Measurements from ENCODE around the gene TSEN2.
"Not testable (repeated sequence)": the region's sequence is repeated elsewhere in the genome, so short reads cannot be mapped to it uniquely, and the experiment has no call there.

TSEN2 gene

DNA sequence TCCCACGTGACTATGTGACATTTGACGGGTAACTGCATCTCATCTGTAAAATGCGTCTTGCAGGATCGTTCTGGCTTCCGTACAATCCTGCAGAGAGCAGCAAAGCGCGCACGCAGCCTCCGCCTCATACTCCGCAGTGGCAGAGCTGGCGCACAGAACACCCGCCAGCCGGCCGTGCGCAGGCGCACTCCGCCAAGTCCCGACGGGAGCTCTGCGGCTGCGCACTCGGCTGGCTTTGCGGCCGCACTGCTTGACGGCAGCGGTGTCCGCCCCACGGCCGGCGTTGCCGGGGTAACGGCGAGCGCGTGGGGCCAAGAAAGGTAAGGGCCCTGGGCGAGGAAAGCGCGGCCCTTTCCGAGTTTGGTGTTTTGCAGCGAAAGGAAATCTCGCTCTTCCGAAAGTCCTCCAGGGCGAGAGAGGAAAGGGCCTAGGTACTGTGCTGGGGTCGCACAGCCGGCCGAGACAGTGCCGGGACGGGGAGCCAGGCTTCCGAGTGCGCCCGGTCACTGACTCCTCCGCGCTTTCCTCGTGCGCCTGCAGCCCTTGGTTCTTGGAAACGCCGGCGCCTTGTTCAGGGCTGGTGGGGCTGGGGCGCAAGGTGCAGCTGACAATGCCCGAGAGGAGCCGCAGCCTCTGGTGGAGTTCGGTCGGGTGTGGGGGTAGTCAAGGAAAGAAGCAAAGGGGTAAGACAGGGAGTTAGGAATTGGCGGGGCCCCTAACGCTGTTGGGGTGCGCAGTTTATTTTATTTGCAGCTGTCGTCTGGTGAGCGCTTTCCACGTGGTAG is at the start of gene TSEN2:
Gene TSEN2, plus strand, starts transcription at position 283 of the 785 bp plus-strand sequence. CDS start 5,321 bp downstream, outside the sequence.
- peak; percentile 90 to 92 for DNase-seq (ENCODE audit: low read depth in 1 of 2, low spot score in 1 of 2)

DNA sequence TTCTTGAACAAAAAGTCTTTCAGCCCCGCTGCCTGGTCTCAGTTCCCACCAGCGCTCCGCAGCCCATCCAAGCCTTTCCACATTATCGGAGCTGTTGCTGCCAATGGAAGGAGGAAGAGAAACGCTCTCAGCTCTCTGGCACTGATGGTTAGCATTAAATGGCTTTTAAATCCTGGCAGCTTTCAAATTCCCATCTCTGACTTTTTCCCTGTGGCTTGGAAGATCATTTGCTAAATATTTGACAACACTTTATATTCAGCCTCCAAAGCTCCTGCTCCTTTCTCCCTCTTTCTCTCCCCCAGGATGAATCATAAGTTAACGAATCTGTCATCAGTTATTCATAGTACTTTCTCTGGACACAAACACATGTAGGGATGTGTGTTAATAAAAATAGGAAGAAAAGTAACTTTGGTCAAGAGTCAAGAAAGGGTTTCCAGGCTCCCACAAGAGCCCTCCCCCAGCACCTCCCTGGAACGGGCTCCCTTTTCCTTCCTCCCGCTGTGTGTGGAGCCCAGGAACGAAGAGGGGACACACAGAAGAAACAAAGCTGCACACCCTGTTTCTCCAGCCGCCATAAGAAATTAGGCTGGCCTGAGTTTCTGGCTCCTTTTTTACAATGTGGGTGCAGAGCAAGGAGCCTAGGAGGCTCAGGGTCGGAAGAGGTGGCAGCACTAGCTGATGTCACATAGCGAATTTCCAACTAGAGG is 47.6 kb upstream of the TSEN2 start:
- DNase-seq (ENCODE audit: low read depth in 1 of 2, low spot score in 1 of 2) = no peak

DNA sequence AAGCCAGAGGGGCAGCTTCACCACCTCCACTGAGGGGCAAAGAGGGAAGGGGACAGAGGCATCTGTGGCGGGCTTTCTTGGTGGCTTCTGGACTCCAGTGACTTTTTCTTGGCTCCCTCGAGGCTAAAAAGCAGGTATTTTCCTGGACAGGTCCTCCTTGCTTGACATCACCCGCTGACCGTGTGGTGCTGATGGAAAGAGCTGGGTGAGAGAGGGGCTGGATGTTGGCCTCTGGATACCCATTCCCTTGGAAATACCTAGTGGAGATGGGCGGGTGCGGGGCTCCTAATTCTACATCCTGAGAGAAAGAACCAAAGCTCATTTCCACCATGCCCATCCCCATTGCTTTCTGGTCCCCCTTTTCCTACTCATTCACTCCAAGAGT is 47.1 kb upstream of the TSEN2 start:
- no peak for DNase-seq (ENCODE audit: low read depth in 1 of 2, low spot score in 1 of 2)

DNA sequence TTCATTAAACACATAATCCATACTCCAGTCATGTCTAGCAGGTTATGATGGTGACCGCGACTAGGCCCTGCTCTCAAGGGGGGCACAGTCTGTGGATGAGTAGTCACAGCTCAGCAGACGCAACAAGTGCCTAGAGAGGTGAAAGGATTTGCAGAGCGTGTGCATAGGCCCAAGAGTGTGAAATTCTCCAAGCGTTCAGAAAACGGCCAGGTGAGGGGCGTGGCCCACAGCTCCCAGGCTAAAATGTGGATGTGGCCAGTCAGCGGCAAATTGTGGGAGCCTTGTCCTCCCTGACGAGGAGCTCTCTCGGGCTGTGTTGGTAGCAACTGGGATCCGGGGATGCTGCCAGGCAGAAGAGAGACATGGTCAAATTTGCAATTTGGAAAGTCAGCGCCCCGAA is 46.4 kb upstream of the TSEN2 start:
- DNase-seq (ENCODE audit: low read depth in 1 of 2, low spot score in 1 of 2) = no peak

DNA sequence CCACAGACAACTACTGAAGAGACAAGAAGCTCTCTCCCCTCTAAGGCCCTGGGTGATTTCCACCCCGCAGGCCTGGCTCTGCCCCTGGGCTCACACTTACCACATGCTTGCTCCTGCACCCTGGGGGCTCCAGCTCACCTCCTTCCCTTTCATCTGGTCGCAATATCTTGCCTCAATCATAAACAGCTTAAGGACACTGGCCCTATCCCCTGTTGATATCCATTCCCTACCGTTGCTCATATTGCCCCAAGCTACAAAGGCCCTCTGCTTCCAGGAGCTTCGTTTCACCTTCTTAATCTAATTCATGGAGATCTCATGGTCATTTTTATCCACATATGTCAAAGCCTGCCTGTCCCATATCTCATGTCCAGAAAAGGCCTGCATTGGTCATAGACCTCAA is 46.0 kb upstream of the TSEN2 start:
- no peak for DNase-seq (ENCODE audit: low read depth in 1 of 2, low spot score in 1 of 2)

DNA sequence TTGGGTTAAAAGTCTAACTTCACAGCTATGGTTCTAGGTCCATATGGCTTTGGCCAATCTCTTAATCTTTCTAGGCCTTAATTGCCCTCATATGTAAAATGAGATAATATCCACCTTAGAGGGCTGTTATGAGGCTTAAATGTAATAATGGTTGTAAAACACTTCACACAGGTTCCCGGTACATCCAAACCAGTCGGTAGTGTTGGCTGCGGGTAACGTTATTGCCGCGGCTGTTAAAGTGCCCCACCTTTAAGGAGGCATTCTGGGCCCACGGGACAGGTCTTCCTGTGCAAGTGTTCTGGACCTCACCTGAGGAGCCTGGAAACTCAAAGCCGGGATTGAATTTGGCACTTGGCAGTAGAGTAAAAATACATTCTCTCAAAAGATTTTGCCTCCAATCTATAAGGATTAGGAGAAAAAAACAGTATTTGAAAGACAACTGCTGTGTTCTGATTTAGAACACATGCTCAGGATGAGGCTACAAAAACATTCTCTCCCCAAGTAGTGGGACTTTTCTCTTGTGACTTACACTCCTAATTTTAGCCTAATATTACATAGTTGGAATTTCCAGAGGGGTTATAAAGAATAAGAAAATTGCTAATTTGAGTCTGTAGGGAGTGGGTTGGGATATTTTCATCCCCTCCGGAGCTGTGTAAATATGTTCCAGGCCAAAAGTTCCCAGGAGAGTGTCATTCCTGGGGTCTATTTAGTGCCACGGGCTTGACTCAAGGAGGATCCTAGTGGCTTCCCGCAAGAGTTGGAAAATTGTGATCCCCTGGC is 44.9 kb upstream of the TSEN2 start:
- DNase-seq (ENCODE audit: low read depth in 1 of 2, low spot score in 1 of 2) = no peak

DNA sequence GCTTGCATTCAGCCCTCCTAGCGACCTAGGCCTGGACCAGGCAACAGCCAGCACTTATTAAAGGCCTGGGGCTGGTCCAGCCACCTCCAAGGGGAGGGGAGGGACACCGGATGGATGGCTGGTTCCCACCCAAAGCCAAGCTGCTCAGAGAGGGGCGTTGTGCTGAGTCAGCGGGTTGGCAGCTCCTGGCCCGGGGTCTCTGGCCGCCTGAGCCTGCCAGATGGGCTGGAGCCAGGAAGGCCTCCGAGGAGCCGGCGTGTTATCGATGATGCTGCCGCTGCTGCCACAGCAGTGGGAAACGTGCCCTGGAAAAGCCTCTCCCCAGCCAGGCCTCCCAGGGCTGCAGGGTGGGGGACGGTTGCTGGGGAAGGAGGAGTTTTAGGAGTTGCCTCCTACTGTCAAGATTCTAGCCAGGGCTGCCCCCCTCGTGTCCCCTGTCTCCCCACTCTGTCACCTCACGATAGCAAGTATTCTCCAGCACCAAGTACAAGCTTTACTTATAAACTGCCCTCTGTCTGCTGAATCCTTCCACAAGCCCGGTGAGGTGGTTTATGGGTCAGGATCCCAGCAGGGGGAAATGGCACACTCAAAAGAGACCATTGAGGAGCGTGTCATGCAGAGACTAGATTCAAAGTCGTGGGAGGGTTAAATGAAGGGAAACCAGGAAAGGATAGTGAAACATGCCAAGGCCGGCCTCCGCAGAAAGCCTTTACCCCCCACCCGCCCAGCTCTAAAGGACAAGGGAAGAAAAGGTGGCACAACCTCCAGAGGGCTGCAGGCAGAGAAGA is 43.2 kb upstream of the TSEN2 start:
- no peak for DNase-seq (ENCODE audit: low read depth in 1 of 2, low spot score in 1 of 2)

DNA sequence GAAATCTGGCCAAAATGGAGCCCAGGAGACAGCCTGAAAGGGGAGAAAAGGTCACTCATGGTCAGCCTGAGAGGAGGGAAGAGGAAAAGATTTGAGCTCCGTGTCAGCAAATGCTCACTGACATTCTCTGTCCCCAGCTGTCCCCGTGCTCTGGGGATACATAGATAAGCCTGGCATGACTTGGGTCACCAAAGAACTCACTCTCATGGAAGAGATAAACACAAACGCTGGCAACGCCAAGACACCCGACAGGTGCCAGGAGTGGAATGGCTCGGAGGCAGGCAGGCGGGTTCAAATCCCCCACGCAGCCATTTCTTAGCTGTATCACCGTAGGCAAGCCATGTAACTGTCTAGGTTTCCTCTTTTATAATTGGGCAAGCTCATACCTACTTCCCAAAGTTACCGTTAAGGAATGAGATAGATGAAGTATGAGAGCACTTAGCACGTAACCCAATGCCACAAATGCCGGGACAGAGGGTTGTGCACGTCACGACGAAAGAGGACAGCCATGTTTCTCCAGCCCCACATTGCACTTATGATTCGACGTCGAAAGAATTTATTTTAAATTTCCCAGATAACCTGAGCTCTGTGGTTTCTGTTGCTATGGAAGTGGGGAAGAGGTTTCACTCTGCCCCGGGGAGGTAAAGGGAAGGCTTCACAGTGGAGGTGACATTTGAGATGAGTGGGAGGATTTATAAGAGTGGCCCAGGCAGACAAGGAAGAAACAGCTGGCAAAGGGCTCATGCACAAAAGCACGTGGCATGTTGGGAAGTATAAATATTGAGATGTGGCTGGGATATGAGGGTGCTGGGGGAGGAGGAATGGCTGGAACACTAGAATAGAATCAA is 41.4 kb upstream of the TSEN2 start:
- DNase-seq (ENCODE audit: low read depth in 1 of 2, low spot score in 1 of 2) = no peak

DNA sequence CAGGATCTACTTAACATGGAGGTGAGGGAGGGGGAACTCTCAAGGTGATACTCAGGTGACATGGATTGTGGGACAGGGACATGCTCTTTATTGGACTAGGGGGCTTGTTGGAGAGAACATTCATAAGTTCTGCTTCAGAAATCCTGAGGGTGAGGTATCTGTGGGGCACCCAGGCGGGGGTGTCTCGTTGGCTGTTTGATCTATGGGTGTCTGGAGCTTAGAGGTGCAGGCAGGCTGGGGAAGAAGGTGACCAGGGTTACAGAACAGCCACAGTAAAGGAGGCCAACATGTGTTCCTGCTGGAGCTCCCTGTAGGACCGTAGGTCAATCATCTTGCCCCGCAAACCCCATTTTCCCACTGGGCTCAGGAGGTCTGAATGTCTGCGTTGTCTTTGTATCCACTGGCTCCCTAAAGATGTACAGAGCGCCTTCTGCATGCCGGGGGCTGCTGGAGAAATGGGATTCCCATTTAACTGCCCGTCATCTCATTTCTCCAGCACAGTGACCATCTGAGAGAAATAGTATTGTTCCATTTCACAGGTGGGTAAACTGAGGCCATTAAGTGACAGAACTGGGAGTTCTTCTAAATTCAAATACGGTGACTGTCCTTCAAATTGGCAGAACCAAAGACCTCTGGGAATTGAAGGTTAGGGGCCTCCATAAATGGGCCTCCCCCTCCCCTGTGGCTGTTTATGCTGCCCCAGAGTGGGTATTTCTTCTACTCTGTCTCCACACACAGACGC is 40.3 kb upstream of the TSEN2 start:
- no peak for DNase-seq (ENCODE audit: low read depth in 1 of 2, low spot score in 1 of 2)

DNA sequence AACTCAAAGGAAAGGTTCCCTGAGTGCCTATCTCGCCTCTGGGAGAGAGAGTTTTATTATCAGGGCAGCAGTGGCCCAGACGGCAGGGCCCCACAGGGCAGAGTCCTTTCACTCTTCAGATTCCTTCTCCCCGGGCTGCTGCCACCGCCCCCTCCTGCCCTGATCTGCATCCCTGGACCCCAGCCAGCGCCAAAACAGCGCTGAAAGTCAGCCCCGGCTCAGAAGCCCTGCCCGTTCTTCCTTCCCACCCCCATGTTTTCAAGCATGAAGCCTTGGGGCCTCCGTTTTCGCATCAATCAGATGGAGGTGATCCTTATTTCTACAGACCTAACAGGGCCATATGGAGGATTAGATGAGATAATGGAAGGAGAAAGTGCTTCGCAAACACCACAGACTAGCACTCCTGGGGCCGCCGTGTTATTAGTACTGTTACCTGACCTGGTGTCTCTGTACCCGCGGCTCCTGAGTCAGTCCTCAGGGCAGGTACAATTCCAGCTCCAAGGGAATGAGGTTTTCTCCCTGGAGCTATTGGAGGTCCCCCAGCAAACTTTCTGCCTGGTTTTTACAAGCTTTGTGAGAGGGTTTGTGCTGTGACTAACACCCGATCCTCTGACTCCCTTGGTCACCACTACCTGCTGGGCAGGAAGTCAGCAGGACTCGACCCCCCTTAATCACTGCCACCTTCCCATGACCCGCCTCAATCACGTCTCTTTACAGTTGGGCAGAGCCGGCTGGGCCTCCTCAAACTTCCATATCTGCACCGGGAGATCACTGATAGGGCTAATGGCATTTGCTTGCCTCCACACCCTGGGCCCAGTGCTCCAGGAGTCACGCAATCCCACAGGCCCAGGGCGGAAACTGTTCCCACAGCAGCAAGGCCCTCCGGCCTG is 39.5 kb upstream of the TSEN2 start:
- DNase-seq (ENCODE audit: low read depth in 1 of 2, low spot score in 1 of 2) = no peak

DNA sequence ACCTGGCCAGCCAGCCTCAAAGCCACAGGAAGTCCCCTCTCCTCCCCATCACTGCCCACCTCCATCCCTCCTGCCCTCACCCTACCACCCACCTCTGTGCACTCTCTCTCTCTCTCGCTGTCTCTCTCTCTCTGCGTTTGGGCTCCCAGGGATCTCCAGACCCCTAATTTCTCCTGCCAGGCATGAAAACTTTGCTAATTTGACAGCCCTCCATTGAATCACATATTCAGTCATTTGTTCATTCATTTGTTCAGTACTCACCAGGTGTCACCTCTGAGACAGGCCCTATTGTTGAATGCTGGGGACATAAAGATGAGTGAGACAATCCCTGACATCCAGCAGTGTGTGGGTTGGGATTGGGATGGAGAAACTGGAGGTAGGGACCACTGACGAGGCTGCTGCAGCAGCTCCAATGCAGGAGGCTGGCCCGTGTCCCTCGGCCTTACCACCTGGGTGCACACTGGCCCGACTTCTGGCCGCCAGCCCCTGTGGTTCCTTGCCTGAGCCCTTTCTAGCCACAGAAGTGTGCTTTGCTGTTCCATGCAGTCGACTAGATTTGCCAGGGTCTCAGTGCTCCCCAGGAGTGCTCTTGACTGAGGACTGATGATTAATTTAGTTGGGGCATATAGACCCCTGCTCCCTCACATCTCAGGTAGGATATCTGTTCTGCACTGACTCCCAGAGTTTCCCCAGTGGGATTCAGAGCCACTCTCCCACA is 38.6 kb upstream of the TSEN2 start:
- no peak for DNase-seq (ENCODE audit: low read depth in 1 of 2, low spot score in 1 of 2)

DNA sequence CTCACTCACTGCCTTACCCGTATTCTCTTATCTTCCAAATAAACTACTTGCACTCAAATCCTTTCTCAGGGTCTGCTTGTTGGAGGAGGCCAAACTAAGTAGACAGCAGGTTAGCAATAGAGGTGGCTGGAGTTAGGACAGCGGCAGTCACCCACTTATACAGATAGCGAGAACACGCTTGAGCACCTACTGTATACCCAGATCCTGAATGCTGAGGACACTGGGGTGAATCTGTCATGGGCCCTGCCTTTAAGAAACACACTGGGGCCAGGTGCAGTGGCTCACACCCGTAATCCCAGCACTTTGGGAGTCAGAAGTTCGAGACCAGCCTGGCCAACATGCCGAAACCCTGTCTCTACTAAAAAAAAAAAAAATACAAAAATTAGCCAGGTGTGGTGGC is 38.0 kb upstream of the TSEN2 start:
- DNase-seq (ENCODE audit: low read depth in 1 of 2, low spot score in 1 of 2) = no peak

DNA sequence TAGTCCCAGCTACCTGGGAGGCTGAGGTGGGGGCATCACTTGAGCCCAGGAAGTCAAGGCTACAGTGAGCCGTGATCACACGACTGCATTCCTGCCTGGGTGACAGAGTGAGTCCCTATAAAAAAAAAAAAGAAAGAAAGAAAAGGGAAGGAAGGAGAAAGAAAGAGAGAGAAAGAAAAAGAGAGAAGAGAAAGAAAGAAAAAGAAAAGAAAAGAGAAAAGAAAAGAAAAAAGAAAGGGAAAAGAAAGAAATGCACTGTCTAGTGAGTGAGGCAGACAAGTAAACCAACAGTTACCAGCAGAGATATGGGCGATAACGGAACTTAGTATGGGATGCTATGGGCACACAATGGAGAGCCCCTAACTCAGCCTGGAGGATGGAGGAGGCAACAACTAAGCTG is 37.2 kb upstream of the TSEN2 start:
- no peak for DNase-seq (ENCODE audit: low read depth in 1 of 2, low spot score in 1 of 2)

DNA sequence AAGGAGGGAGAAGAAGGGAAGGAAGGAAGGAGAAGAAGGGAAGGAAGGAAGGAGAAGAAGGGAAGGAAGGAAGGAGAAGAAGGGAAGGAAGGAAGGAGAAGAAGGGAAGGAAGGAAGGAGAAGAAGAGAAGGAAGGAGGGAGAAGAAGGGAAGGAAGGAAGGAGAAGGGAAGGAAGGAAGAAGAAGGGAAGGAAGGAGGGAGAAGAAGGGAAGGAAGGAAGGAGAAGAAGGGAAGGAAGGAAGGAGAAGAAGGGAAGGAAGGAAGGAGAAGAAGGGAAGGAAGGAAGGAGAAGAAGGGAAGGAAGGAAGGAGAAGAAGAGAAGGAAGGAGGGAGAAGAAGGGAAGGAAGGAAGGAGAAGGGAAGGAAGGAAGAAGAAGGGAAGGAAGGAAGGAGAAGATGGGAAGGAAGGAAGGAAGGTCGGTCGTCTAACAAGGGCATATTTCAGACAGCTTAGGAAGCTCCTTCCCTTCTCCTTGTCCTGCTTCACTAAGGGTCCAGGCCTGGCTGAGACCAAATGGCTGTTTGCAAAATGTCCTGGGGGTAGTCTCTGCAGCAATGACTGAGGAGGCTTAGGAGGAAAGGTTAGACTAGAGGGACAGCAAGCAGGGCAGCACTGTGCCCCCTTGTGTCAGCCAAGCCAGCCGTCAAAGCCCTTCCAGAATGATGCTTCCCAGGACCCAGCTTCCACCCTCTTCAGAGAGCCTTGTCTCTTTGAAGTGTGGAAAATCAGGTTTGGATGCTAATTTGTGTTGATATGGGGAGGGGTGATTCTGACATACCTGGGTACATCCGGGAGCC is 35.7 kb upstream of the TSEN2 start:
- not testable (repeated sequence) for DNase-seq (ENCODE audit: low read depth in 1 of 2, low spot score in 1 of 2)

DNA sequence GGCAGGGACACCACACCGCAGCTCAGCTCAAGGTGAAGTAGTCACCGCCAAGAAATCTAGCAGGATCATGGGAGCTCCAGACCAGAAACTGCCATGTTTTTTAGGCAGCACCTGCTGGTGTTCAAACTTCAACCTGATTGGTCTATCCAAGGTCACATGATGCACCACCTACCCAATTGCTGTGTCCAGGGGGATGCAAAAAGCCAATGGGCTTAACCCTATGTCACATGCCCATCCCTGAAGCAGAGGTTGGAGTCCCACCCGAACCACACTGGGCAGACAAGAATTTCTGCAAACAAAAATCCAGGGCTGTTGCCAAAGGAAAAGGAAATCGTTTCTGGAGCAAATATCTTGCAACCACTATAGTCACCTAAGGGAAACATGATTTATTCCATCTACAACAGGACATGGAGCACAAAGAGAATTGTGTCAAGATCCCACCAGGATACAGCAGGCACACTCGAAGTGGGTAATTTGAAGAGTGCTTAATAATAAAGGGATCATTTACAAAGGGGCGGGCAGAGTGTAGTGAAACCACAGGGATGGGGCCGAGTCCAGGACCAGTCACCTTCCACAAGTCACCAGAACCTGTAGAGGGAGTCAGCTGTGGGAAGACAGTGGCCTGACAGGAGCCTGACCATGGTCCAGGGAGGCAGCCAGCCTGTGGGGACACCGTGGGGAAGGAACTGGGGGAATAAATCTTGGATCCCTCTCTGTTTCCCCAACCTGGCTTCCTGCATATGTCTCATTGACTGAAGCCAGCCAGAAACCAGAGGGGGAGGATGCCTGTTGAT is 34.2 kb upstream of the TSEN2 start:
- no peak for DNase-seq (ENCODE audit: low read depth in 1 of 2, low spot score in 1 of 2)

DNA sequence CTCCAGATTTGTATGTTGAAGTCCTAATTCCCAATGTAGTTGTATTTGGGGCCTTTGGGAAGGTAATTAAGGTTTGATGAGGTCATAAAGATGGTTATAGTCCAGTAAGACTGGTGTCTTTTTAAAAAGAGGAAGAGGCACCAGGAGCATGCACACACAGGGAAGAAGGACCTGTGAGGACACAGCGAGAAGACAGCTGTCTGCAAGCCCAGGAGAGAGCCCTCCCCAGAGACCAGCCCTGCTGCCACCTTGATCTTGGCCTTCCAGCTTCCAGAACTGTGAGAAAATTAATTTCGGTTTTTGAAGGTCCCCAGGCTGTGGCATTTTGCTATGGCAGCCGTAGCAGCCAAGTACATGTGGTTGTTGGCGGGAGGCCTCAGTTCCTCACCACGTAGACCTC is 32.8 kb upstream of the TSEN2 start:
- DNase-seq (ENCODE audit: low read depth in 1 of 2, low spot score in 1 of 2) = no peak
